ENCODE measurements around the gene GMDS.

DNA sequence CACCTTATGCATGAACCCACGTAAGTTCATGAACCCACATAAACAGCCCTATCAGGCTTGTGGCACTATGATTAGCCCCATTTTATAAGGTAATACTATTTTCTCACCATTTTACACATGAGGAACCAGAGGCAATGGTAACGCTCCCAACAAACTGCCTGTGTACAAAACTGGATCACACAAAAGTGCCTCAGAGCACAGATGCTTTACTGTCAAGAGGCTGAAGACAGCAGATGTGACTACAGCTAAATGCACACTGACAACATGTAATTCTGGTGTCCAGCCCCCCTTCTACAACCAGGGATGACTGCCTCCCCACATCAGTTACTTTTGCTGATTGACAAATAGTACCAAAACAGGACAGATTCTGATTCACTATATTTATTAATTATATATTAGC is 69.6 kb downstream of the GMDS start:
- TF ChIP-seq ZNF274 (IDR thresholded peaks at IDR 0.05; ENCODE audit: borderline replicate concordance, extremely low read depth, low read length) (no peak), SRF (IDR thresholded peaks at IDR 0.05; ENCODE audit: low read depth, low read length) (no peak), CTCF (IDR thresholded peaks at IDR 0.05; ENCODE audit: control extremely low read depth in 1 of 3, insufficient read depth in 1 of 3, low read depth in 1 of 3, low read length in 3 of 3) (no peak), ATF3 (IDR thresholded peaks at IDR 0.05; ENCODE audit: insufficient read depth, low read depth, low read length) (no peak), EGR1 (IDR thresholded peaks at IDR 0.05; ENCODE audit: borderline replicate concordance, low read depth, low read length) (no peak), PHF8 (conservative IDR thresholded peaks at IDR 0.05; ENCODE audit: low read depth, low read length) (no peak), HDAC2 (IDR thresholded peaks at IDR 0.05; ENCODE audit: borderline replicate concordance in 1 of 2, low read depth in 2 of 2, low read length in 2 of 2) (no peak), JUN (IDR thresholded peaks at IDR 0.05; ENCODE audit: low read depth, low read length) (no peak), YY1 (IDR thresholded peaks at IDR 0.05; ENCODE audit: low read depth, low read length) (no peak), SUZ12 (IDR thresholded peaks at IDR 0.05; ENCODE audit: low read length) (no peak), RBBP5 (IDR thresholded peaks at IDR 0.05; ENCODE audit: borderline replicate concordance, low read depth, low read length) (no peak), SIN3A (conservative IDR thresholded peaks at IDR 0.05 in 1 of 2, IDR thresholded peaks at IDR 0.05 in 1 of 2; ENCODE audit: low read depth in 1 of 2, low read length in 2 of 2) (no peak), FOSL1 (IDR thresholded peaks at IDR 0.05; ENCODE audit: insufficient read depth, low read depth, low read length) (no peak), POLR2A (IDR thresholded peaks at IDR 0.05; ENCODE audit: control extremely low read depth in 1 of 2, low read depth in 2 of 2, low read length in 2 of 2) (no peak)
